ENCODE measurements around the gene ADAM20.

ADAM20 gene

DNA sequence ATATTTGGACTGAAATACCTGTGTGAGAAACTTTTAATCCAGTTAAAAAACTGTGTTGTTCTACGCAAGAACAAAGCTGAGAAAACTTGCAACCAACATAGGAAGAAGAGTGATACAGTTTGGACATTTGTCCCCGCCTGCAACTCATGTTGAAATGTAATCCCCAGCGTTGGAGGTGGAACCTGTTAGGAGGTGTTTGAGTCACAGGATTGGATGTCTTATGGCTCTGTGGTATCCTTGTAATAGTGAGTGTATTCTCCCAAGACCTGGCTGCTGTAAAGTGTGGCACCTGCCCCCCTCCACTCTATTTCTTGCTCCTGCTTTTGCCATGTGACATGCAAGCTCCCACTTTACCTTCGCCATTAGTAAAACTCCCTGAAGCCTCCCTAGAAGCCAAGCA, 28.6 kb upstream of the ADAM20 start:
- TF ChIP-seq CTCF (IDR thresholded peaks at IDR 0.05): no peak
- no peak overlapping the region for H3K4me3 ChIP-seq (ENCODE audit: low read depth in 1 of 2, low read length in 1 of 2)
- H3K27ac ChIP-seq: no peak overlapping the region
- H3K9me3 ChIP-seq: no peaks in the 10 kb centered on the region
- no peaks in the 10 kb centered on the region for H3K27me3 ChIP-seq
- H3K36me3 ChIP-seq: no peaks in the 10 kb centered on the region
- no peaks in the 10 kb centered on the region for H3K4me1 ChIP-seq (ENCODE audit: control insufficient read depth in 1 of 2, insufficient read depth in 1 of 2, low read depth in 1 of 2, low read length in 1 of 2)

- H3K27ac ChIP-seq: no peak overlapping the region
- no peak for TF ChIP-seq CTCF (IDR thresholded peaks at IDR 0.05)
- no peaks in the 10 kb centered on the region for H3K27me3 ChIP-seq
- no peaks in the 10 kb centered on the region for H3K4me1 ChIP-seq (ENCODE audit: control insufficient read depth in 1 of 2, insufficient read depth in 1 of 2, low read depth in 1 of 2, low read length in 1 of 2)
- H3K36me3 ChIP-seq: no peaks in the 10 kb centered on the region
- no peak overlapping the region for H3K4me3 ChIP-seq (ENCODE audit: low read depth in 1 of 2, low read length in 1 of 2)
- no peaks in the 10 kb centered on the region for H3K9me3 ChIP-seq
Observed at GRCh38 chr14:70558356-70558755, 23.6 kb upstream of the ADAM20 start.

GRCh38 chr14:70555890-70556289, 21.1 kb upstream of the ADAM20 start:
- no peak for TF ChIP-seq CTCF (IDR thresholded peaks at IDR 0.05)
- Histone ChIP-seq H3K27ac (no peak overlapping the region), H3K36me3 (no peaks in the 10 kb centered on the region), H3K27me3 (no peaks in the 10 kb centered on the region), H3K4me1 (ENCODE audit: control insufficient read depth in 1 of 2, insufficient read depth in 1 of 2, low read depth in 1 of 2, low read length in 1 of 2) (no peaks in the 10 kb centered on the region), H3K4me3 (ENCODE audit: low read depth in 1 of 2, low read length in 1 of 2) (no peak overlapping the region), H3K9me3 (no peaks in the 10 kb centered on the region)

DNA sequence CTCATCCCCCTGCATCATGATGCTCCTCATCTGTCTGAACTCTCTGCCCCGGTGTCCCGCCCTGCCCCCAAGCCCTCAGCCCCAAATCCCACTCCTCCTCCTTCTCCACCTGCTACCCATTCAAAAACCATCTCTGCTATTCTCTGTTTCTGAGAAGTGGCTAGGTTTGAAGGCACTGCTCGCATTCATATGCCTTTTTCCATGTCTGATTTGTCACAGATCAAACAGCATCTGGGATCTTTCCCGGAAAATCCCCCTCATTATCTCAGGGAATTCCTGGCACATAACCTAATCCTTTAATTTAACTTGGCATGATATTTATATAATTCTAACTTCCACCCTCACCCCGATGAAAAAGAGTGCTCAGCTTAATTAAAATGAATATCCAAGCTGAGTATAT, 3.3 kb upstream of the ADAM20 start:
- no peaks in the 10 kb centered on the region for H3K9me3 ChIP-seq
- no peaks in the 10 kb centered on the region for H3K4me1 ChIP-seq (ENCODE audit: control insufficient read depth in 1 of 2, insufficient read depth in 1 of 2, low read depth in 1 of 2, low read length in 1 of 2)
- no peaks in the 10 kb centered on the region for H3K27me3 ChIP-seq
- H3K36me3 ChIP-seq: no peaks in the 10 kb centered on the region
- H3K27ac ChIP-seq: no peak overlapping the region
- TF ChIP-seq CTCF (IDR thresholded peaks at IDR 0.05): no peak
- no peak overlapping the region for H3K4me3 ChIP-seq (ENCODE audit: low read depth in 1 of 2, low read length in 1 of 2)

- H3K4me1 ChIP-seq (ENCODE audit: control insufficient read depth in 1 of 2, insufficient read depth in 1 of 2, low read depth in 1 of 2, low read length in 1 of 2): no peaks in the 10 kb centered on the region
Observed at GRCh38 chr14:70536830-70537229, 2.0 kb upstream of the ADAM20 start.

More at GRCh38 chr14:70536830-70537229, 2.0 kb upstream of the ADAM20 start:
- no peaks in the 10 kb centered on the region for H3K9me3 ChIP-seq
- no peak for TF ChIP-seq CTCF (IDR thresholded peaks at IDR 0.05)
- no peaks in the 10 kb centered on the region for H3K36me3 ChIP-seq
- H3K4me3 ChIP-seq (ENCODE audit: low read depth in 1 of 2, low read length in 1 of 2): no peak overlapping the region
- no peak overlapping the region for H3K27ac ChIP-seq
- H3K27me3 ChIP-seq: no peaks in the 10 kb centered on the region

Measured in neutrophil (primary cell).